Gastroesophageal sphincter (tissue), 3 donors: ENCODE measurements around the gene ATF6.

Source experiments
- CTCF ChIP-seq, 4 experiments: fragments of 200-600 bp in 2 of 4; fragments of 450-650 bp in 2 of 4; sonication (generic) in 1 of 4; IDR thresholded peaks; one replicate each; pipeline ENCODE4 v1.5.1; 2017 to 2019; ENCODE audit warnings: antibody characterized with exemption in 4 of 4, mild to moderate bottlenecking in 2 of 4, moderate library complexity in 2 of 4
- POLR2A ChIP-seq, 2 donors: fragments of 450-650 bp; IDR thresholded peaks; one replicate each; pipeline ENCODE4 v1.6.1; 2017; ENCODE audit warnings: antibody characterized with exemption in 2 of 2, mild to moderate bottlenecking in 2 of 2, moderate library complexity in 1 of 2
- POLR2AphosphoS5 ChIP-seq: sonication (generic); formaldehyde crosslinking; IDR thresholded peaks from one replicate; pipeline ENCODE4 v1.6.1; 2017; ENCODE audit warnings: antibody characterized with exemption

- TF ChIP-seq CTCF (IDR thresholded peaks at IDR 0.05), result no peak
- TF ChIP-seq POLR2AphosphoS5, result no peak
- no peak for TF ChIP-seq POLR2A (IDR thresholded peaks at IDR 0.05)
Observed at GRCh38 chr1:161950377-161950776, 184.3 kb downstream of the ATF6 start.
